Mesenchymal stem cell (in vitro differentiated cells and primary cell): ENCODE measurements around the gene ZNF287.

Experiments used
- DNase-seq: peaks from one replicate; pipeline ENCODE4 v3.0.0-alpha.2; 2013
- H2AFZ ChIP-seq: one replicate; pipeline ENCODE4 v1.6.1; 2013; ENCODE audit warnings: low read depth, mild to moderate bottlenecking, control low read depth, inconsistent platforms, low read length, moderate library complexity
- H2AK5ac ChIP-seq: 2 replicates; pipeline ENCODE4 v1.6.1; 2013; ENCODE audit warnings: low read length, moderate library complexity, mild to moderate bottlenecking, inconsistent platforms; ENCODE audit not compliant: severe bottlenecking
- H2BK120ac ChIP-seq: one replicate; pipeline ENCODE4 v1.6.1; 2013; ENCODE audit warnings: low read depth, mild to moderate bottlenecking, inconsistent platforms, low read length, moderate library complexity
- H2BK12ac ChIP-seq, 2 experiments: one replicate each; pipeline ENCODE4 v1.6.1; 2013; ENCODE audit warnings: inconsistent platforms in 2 of 2, low read length in 2 of 2, mild to moderate bottlenecking in 2 of 2, moderate library complexity in 2 of 2, control low read depth in 1 of 2
- H2BK15ac ChIP-seq: one replicate; pipeline ENCODE4 v1.6.1; 2013; ENCODE audit warnings: mild to moderate bottlenecking, low read depth, inconsistent platforms; ENCODE audit not compliant: poor library complexity, severe bottlenecking
- H2BK5ac ChIP-seq: 2 replicates; pipeline ENCODE4 v1.6.1; 2013; ENCODE audit warnings: low read depth, mild to moderate bottlenecking, low read length, control low read depth, inconsistent platforms; ENCODE audit not compliant: poor library complexity, severe bottlenecking
- H3K14ac ChIP-seq, 2 experiments: one replicate each; pipeline ENCODE4 v1.6.1; 2013; ENCODE audit warnings: inconsistent platforms in 2 of 2, low read length in 2 of 2, control low read depth in 1 of 2, mild to moderate bottlenecking in 1 of 2, moderate library complexity in 1 of 2
- H3K18ac ChIP-seq, 2 experiments: one replicate each; pipeline ENCODE4 v1.6.1; 2013; ENCODE audit warnings: inconsistent platforms in 2 of 2, low read length in 2 of 2, control low read depth in 1 of 2, low read depth in 1 of 2, mild to moderate bottlenecking in 1 of 2
- H3K23ac ChIP-seq, 2 experiments: one replicate each; pipeline ENCODE4 v1.6.1; 2013; ENCODE audit warnings: inconsistent platforms in 2 of 2, low read length in 2 of 2, mild to moderate bottlenecking in 2 of 2, moderate library complexity in 2 of 2, control low read depth in 1 of 2
- H3K27ac ChIP-seq: 2 replicates; pipeline ENCODE4 v1.5.1; 2013; ENCODE audit warnings: mild to moderate bottlenecking, moderate library complexity, low read length, control low read depth, inconsistent platforms; ENCODE audit not compliant: poor library complexity, severe bottlenecking
- H3K27me3 ChIP-seq, 2 experiments: 2 replicates each; pipeline versions ENCODE4 v1.6.1 to v1.7.0; 2013; ENCODE audit warnings: low read length in 2 of 2, mild to moderate bottlenecking in 2 of 2, moderate library complexity in 2 of 2, control low read depth in 1 of 2, inconsistent platforms in 1 of 2; ENCODE audit not compliant: control insufficient read depth in 1 of 2, insufficient read depth in 1 of 2
- H3K36me3 ChIP-seq, 2 experiments: 2 replicates each; pipeline versions ENCODE4 v1.6.1 to v1.7.0; 2013; ENCODE audit warnings: low read length in 2 of 2, control low read depth in 1 of 2, inconsistent platforms in 1 of 2, low read depth in 1 of 2, mild to moderate bottlenecking in 1 of 2; ENCODE audit not compliant: insufficient read depth in 2 of 2, control insufficient read depth in 1 of 2
- H3K4ac ChIP-seq, 2 experiments: one replicate each; pipeline ENCODE4 v1.6.1; 2013; ENCODE audit warnings: inconsistent platforms in 2 of 2, low read length in 2 of 2, mild to moderate bottlenecking in 2 of 2, moderate library complexity in 2 of 2, control low read depth in 1 of 2, low read depth in 1 of 2
- H3K4me1 ChIP-seq: 2 replicates; pipeline ENCODE4 v1.6.1; 2013; ENCODE audit warnings: low read depth, low read length, control low read depth; ENCODE audit not compliant: control insufficient read depth, insufficient read depth
- H3K4me2 ChIP-seq: 2 replicates; pipeline ENCODE4 v1.6.1; 2013; ENCODE audit warnings: low read length, mild to moderate bottlenecking, inconsistent platforms; ENCODE audit not compliant: poor library complexity, severe bottlenecking
- H3K4me3 ChIP-seq, 2 experiments: 2 replicates each; pipeline versions ENCODE4 v1.5.1 to v1.7.0; 2013; ENCODE audit warnings: low read length in 2 of 2, mild to moderate bottlenecking in 2 of 2, control low read depth in 1 of 2, low read depth in 1 of 2; ENCODE audit not compliant: insufficient read depth in 1 of 2
- H3K79me1 ChIP-seq: replicated peaks from 2 replicates; pipeline ENCODE4 v1.6.1; 2013; ENCODE audit warnings: mild to moderate bottlenecking, control low read depth, low read length, inconsistent platforms; ENCODE audit not compliant: poor library complexity, severe bottlenecking
- H3K9ac ChIP-seq: 2 replicates; pipeline ENCODE4 v1.7.0; 2013; ENCODE audit warnings: mild to moderate bottlenecking, low read length, moderate library complexity
- H3K9me3 ChIP-seq: 2 replicates; pipeline ENCODE4 v1.7.0; 2013; ENCODE audit warnings: mild to moderate bottlenecking, low read length; ENCODE audit not compliant: control insufficient read depth
- H4K8ac ChIP-seq: one replicate; pipeline ENCODE4 v1.6.1; 2013; ENCODE audit warnings: inconsistent platforms, mild to moderate bottlenecking, low read length, moderate library complexity
- H4K91ac ChIP-seq: one replicate; pipeline ENCODE4 v1.6.1; 2013; ENCODE audit warnings: mild to moderate bottlenecking, low read length, inconsistent platforms
- WGBS: methylation state at CpG from one replicate; pipeline ENCODE4 v1.1.7; 2013; ENCODE audit warnings: mixed read lengths; 5-methylcytosine and 5-hydroxymethylcytosine counted together

Gene ZNF287

GRCh38 chr17:16573466-16573865 lies 4.5 kb upstream of the ZNF287 start:
- Histone ChIP-seq H3K79me1 (peaks cover 4% of the 10 kb centered on the region), H3K23ac (no peak overlapping the region), H2BK15ac (no peak overlapping the region), H3K27me3 (peaks cover 0 to 4% of the 10 kb centered on the region in 2 experiments), H4K8ac (no peak overlapping the region), H3K4me3 (no peak overlapping the region), H4K91ac (no peak overlapping the region), H3K27ac (no peak overlapping the region), H3K4me1 (peaks cover 5% of the 10 kb centered on the region), H3K36me3 (no peaks in the 10 kb centered on the region), H3K4ac (no peak overlapping the region), H3K18ac (no peak overlapping the region), H3K9ac (no peak overlapping the region), H2BK120ac (no peak overlapping the region), H3K9me3 (no peaks in the 10 kb centered on the region), H3K4me2 (no peak overlapping the region), H2AFZ (no peak overlapping the region), H2BK5ac (no peak overlapping the region), H3K14ac (no peak overlapping the region), H2AK5ac (no peak overlapping the region), H2BK12ac (no peak overlapping the region)
- DNase-seq: no peak
- WGBS: 75% methylated on average over 2 of the region's 2 CpGs

GRCh38 chr17:16569358-16569712 lies 331 bp upstream of the ZNF287 start:
- Histone ChIP-seq H3K4me1 (peaks cover 6% of the 10 kb centered on the region), H3K27me3 (no peaks in the 10 kb centered on the region), H3K27ac (no peak overlapping the region), H2AFZ (no peak overlapping the region), H2BK15ac (no peak overlapping the region), H3K9ac (peak overlapping the region; percentile 86), H3K4me3 (peak overlapping the region; percentile 74 to 91), H3K23ac (no peak overlapping the region), H3K9me3 (peaks cover 26% of the 10 kb centered on the region), H3K14ac (no peak overlapping the region), H3K79me1 (peaks cover 11% of the 10 kb centered on the region), H3K4me2 (peak overlapping the region; percentile 96), H4K91ac (no peak overlapping the region), H3K18ac (no peak overlapping the region), H2AK5ac (no peak overlapping the region), H3K36me3 (peaks cover 6 to 34% of the 10 kb centered on the region in 2 experiments), H4K8ac (no peak overlapping the region), H2BK120ac (no peak overlapping the region), H3K4ac (no peak overlapping the region), H2BK5ac (no peak overlapping the region), H2BK12ac (no peak overlapping the region)
- no peak for DNase-seq
- 43% methylated on average over 14 of the region's 14 CpGs for WGBS

GRCh38 chr17:16552637-16553045 lies 16.4 kb downstream of the ZNF287 start:
- no peak overlapping the region for H2BK12ac ChIP-seq
- H3K4me3 ChIP-seq: peak overlapping the region in 1 of 2 experiments; percentile 63
- H2BK5ac ChIP-seq: no peak overlapping the region
- no peak overlapping the region for H3K18ac ChIP-seq
- no peak overlapping the region for H4K8ac ChIP-seq
- no peak overlapping the region for H3K14ac ChIP-seq
- H2BK15ac ChIP-seq: no peak overlapping the region
- H3K27me3 ChIP-seq: no peaks in the 10 kb centered on the region
- H3K4ac ChIP-seq: no peak overlapping the region
- no peak overlapping the region for H4K91ac ChIP-seq
- 80% methylated on average over 2 of the region's 3 CpGs for WGBS
- H3K79me1 ChIP-seq: no peaks in the 10 kb centered on the region
- H3K23ac ChIP-seq: no peak overlapping the region
- no peak overlapping the region for H2BK120ac ChIP-seq
- H3K9me3 ChIP-seq: peaks cover 99% of the 10 kb centered on the region
- H2AFZ ChIP-seq: no peak overlapping the region
- H3K4me2 ChIP-seq: no peak overlapping the region
- no peak overlapping the region for H2AK5ac ChIP-seq
- H3K9ac ChIP-seq: no peak overlapping the region
- H3K36me3 ChIP-seq: peaks cover 14 to 61% of the 10 kb centered on the region in 2 experiments
- no peak overlapping the region for H3K27ac ChIP-seq
- no peaks in the 10 kb centered on the region for H3K4me1 ChIP-seq
- no peak for DNase-seq

- peaks cover 12 to 55% of the 10 kb centered on the region in 2 experiments for H3K36me3 ChIP-seq
Measured at GRCh38 chr17:16551878-16552636, 16.9 kb downstream of the ZNF287 start.

More at GRCh38 chr17:16551878-16552636, 16.9 kb downstream of the ZNF287 start:
- Histone ChIP-seq H3K23ac (no peak overlapping the region), H3K4me1 (no peaks in the 10 kb centered on the region), H3K18ac (no peak overlapping the region), H3K4me2 (no peak overlapping the region), H2BK120ac (no peak overlapping the region), H3K4ac (no peak overlapping the region), H2AK5ac (no peak overlapping the region), H3K79me1 (no peaks in the 10 kb centered on the region), H2BK5ac (no peak overlapping the region), H2BK12ac (no peak overlapping the region), H3K27ac (no peak overlapping the region), H4K91ac (no peak overlapping the region), H3K14ac (no peak overlapping the region), H3K9ac (no peak overlapping the region), H2BK15ac (no peak overlapping the region), H3K4me3 (peak overlapping the region in 1 of 2 experiments; percentile 63), H4K8ac (no peak overlapping the region), H2AFZ (no peak overlapping the region), H3K9me3 (peaks cover 99% of the 10 kb centered on the region), H3K27me3 (no peaks in the 10 kb centered on the region)
- WGBS: no CpG with 5 or more reads among the region's 4 CpGs
- DNase-seq: no peak
